Activated CD4-positive, alpha-beta T cell treated with anti-CD3 and anti-CD28 coated beads, Interleukin-2, amount 10 ng/mL, durations not matched to agents 24 days and 14 days (primary cell): ENCODE results near the gene ARHGEF1. TPM values are rescaled to one million over a fixed set of nuclear protein-coding genes. Genes with fewer than 3 reads are reported as not detected.

Source experiments
- DNase-seq: peaks from one replicate; pipeline ENCODE4 v3.0.0; 2022
- H3K27ac Mint-ChIP-seq: one replicate; pipeline ENCODE4 v1.8.0; 2022; ENCODE audit warnings: mild to moderate bottlenecking, mixed read lengths
- H3K27me3 Mint-ChIP-seq: one replicate; pipeline ENCODE4 v1.8.0; 2022; ENCODE audit warnings: mixed read lengths
- H3K36me3 Mint-ChIP-seq: one replicate; pipeline ENCODE4 v1.8.0; 2022; ENCODE audit warnings: low read depth, mild to moderate bottlenecking, mixed read lengths
- H3K4me1 Mint-ChIP-seq: one replicate; pipeline ENCODE4 v1.8.0; 2021; ENCODE audit warnings: mixed read lengths
- H3K4me3 Mint-ChIP-seq: one replicate; pipeline ENCODE4 v1.8.0; 2022; ENCODE audit warnings: mild to moderate bottlenecking, moderate library complexity, mixed read lengths
- H3K9me3 Mint-ChIP-seq: one replicate; pipeline ENCODE4 v1.8.0; 2021; ENCODE audit warnings: mixed read lengths
- intact Hi-C: fragments of 100-400 bp; cut with micrococcal nuclease; formaldehyde crosslinking; loops from one replicate; pipeline ENCODE4 v1.15.1; 2023
- total RNA-seq: library from RNA; stranded (reverse); gene quantifications from 2 replicates; pipeline ENCODE4 v1.2.3, GENCODE V29; 2022

Gene ARHGEF1
- total RNA-seq, 1 donor from 2014 or later: 365 TPM

- Mint-ChIP-seq H3K27ac (peak overlapping the region; percentile 68), H3K9me3 (no peaks in the 10 kb centered on the region), H3K4me3 (no peak overlapping the region), H3K27me3 (no peaks in the 10 kb centered on the region), H3K4me1 (peaks cover 21% of the 10 kb centered on the region), H3K36me3 (peaks cover 66% of the 10 kb centered on the region)
- intact Hi-C loops: no loop called here
- no peak for DNase-seq
These were observed 14.8 kb downstream of the ARHGEF1 start for GRCh38 chr19:41897820-41898219.

- intact Hi-C loops: no loop called here
- Mint-ChIP-seq H3K36me3 (peaks cover 67% of the 10 kb centered on the region), H3K27ac (no peak overlapping the region), H3K9me3 (no peaks in the 10 kb centered on the region), H3K4me3 (no peak overlapping the region), H3K27me3 (no peaks in the 10 kb centered on the region), H3K4me1 (peaks cover 18% of the 10 kb centered on the region)
- no peak for DNase-seq
These were observed 15.3 kb downstream of the ARHGEF1 start for GRCh38 chr19:41898235-41898634.

- peaks cover 26% of the 10 kb centered on the region for H3K4me1 Mint-ChIP-seq
- intact Hi-C loops: no loop called here
- no peak for DNase-seq
- no peaks in the 10 kb centered on the region for H3K27me3 Mint-ChIP-seq
- no peak overlapping the region for H3K4me3 Mint-ChIP-seq
- no peaks in the 10 kb centered on the region for H3K9me3 Mint-ChIP-seq
- H3K36me3 Mint-ChIP-seq: peaks cover 76% of the 10 kb centered on the region
- no peak overlapping the region for H3K27ac Mint-ChIP-seq
These were observed 18.9 kb downstream of the ARHGEF1 start for GRCh38 chr19:41901707-41902360.

GRCh38 chr19:41902594-41902993 is 19.6 kb downstream of the ARHGEF1 start:
- Mint-ChIP-seq H3K27ac (no peak overlapping the region), H3K4me1 (peaks cover 27% of the 10 kb centered on the region), H3K27me3 (no peaks in the 10 kb centered on the region), H3K36me3 (peaks cover 80% of the 10 kb centered on the region), H3K9me3 (no peaks in the 10 kb centered on the region), H3K4me3 (no peak overlapping the region)
- intact Hi-C loops: no loop called here
- no peak for DNase-seq

- no peak overlapping the region for H3K27ac Mint-ChIP-seq
- no peak overlapping the region for H3K4me3 Mint-ChIP-seq
- intact Hi-C loops: no loop called here
- no peaks in the 10 kb centered on the region for H3K9me3 Mint-ChIP-seq
- peaks cover 23% of the 10 kb centered on the region for H3K4me1 Mint-ChIP-seq
- no peak for DNase-seq
- peaks cover 74% of the 10 kb centered on the region for H3K36me3 Mint-ChIP-seq
- H3K27me3 Mint-ChIP-seq: no peaks in the 10 kb centered on the region
These were observed 20.4 kb downstream of the ARHGEF1 start for GRCh38 chr19:41903193-41903953.

GRCh38 chr19:41904118-41904870 is 21.3 kb downstream of the ARHGEF1 start:
- Mint-ChIP-seq H3K27ac (no peak overlapping the region), H3K9me3 (no peaks in the 10 kb centered on the region), H3K4me3 (no peak overlapping the region), H3K4me1 (peaks cover 18% of the 10 kb centered on the region), H3K36me3 (peaks cover 71% of the 10 kb centered on the region), H3K27me3 (no peaks in the 10 kb centered on the region)
- no peak for DNase-seq
- intact Hi-C loops: no loop called here

- H3K27ac Mint-ChIP-seq: no peak overlapping the region
- H3K4me1 Mint-ChIP-seq: peaks cover 21% of the 10 kb centered on the region
- intact Hi-C loops: no loop called here
- no peak overlapping the region for H3K4me3 Mint-ChIP-seq
- H3K9me3 Mint-ChIP-seq: no peaks in the 10 kb centered on the region
- H3K27me3 Mint-ChIP-seq: no peaks in the 10 kb centered on the region
- no peak for DNase-seq
- H3K36me3 Mint-ChIP-seq: peaks cover 66% of the 10 kb centered on the region
These were observed 22.5 kb downstream of the ARHGEF1 start for GRCh38 chr19:41905273-41906002.

- Mint-ChIP-seq H3K4me1 (peaks cover 29% of the 10 kb centered on the region), H3K4me3 (no peak overlapping the region), H3K36me3 (peaks cover 72% of the 10 kb centered on the region), H3K27ac (peak overlapping the region; percentile 20), H3K27me3 (peaks cover 2% of the 10 kb centered on the region), H3K9me3 (no peaks in the 10 kb centered on the region)
- no peak for DNase-seq
- intact Hi-C loops: no loop called here
These were observed 23.3 kb downstream of the ARHGEF1 start for GRCh38 chr19:41906271-41906670.

- Mint-ChIP-seq H3K27me3 (peaks cover 9% of the 10 kb centered on the region), H3K4me1 (peaks cover 33% of the 10 kb centered on the region), H3K27ac (peak overlapping the region; percentile 20), H3K4me3 (no peak overlapping the region), H3K9me3 (no peaks in the 10 kb centered on the region), H3K36me3 (peaks cover 70% of the 10 kb centered on the region)
- intact Hi-C loops: no loop called here
- DNase-seq: no peak
These were observed 24.1 kb downstream of the ARHGEF1 start for GRCh38 chr19:41906916-41907680.

GRCh38 chr19:41907994-41908615 is 25.1 kb downstream of the ARHGEF1 start:
- Mint-ChIP-seq H3K27me3 (peaks cover 16% of the 10 kb centered on the region), H3K36me3 (peaks cover 62% of the 10 kb centered on the region), H3K27ac (no peak overlapping the region), H3K9me3 (no peaks in the 10 kb centered on the region), H3K4me1 (peaks cover 33% of the 10 kb centered on the region), H3K4me3 (no peak overlapping the region)
- no peak for DNase-seq
- intact Hi-C loops: no loop called here

- H3K9me3 Mint-ChIP-seq: no peaks in the 10 kb centered on the region
- H3K4me3 Mint-ChIP-seq: no peak overlapping the region
- DNase-seq: no peak
- H3K27ac Mint-ChIP-seq: no peak overlapping the region
- peaks cover 54% of the 10 kb centered on the region for H3K36me3 Mint-ChIP-seq
- H3K4me1 Mint-ChIP-seq: peaks cover 35% of the 10 kb centered on the region
- H3K27me3 Mint-ChIP-seq: peaks cover 23% of the 10 kb centered on the region
- intact Hi-C loops: no loop called here
These were observed 25.9 kb downstream of the ARHGEF1 start for GRCh38 chr19:41908724-41909464.

GRCh38 chr19:41909706-41910105 is 26.7 kb downstream of the ARHGEF1 start:
- H3K4me1 Mint-ChIP-seq: peaks cover 33% of the 10 kb centered on the region
- H3K27me3 Mint-ChIP-seq: peaks cover 30% of the 10 kb centered on the region
- intact Hi-C loops: no loop called here

More at GRCh38 chr19:41909706-41910105, 26.7 kb downstream of the ARHGEF1 start:
- Mint-ChIP-seq H3K4me3 (no peak overlapping the region), H3K36me3 (peaks cover 46% of the 10 kb centered on the region), H3K27ac (no peak overlapping the region), H3K9me3 (no peaks in the 10 kb centered on the region)
- no peak for DNase-seq
